Neural cell (in vitro differentiated cells): Measurements from ENCODE around the gene KIRREL3.

Experiments
- EP300 ChIP-seq: fragments of 450-650 bp; conservative IDR thresholded peaks from 2 replicates; pipeline ENCODE4 v1.6.1; 2014; ENCODE audit warnings: antibody characterized with exemption, mild to moderate bottlenecking, moderate library complexity; ENCODE audit not compliant: poor library complexity, severe bottlenecking
- EZH2 ChIP-seq: fragments of 200-600, 300-800 bp; shearing (Covaris generic), sonication (generic); IDR thresholded peaks from 2 replicates; pipeline ENCODE4 v1.6.1; 2014; ENCODE audit warnings: antibody characterized with exemption, low read length, borderline replicate concordance, mild to moderate bottlenecking; ENCODE audit not compliant: insufficient read depth, poor library complexity, severe bottlenecking
- MXI1 ChIP-seq: fragments of 450-650 bp; conservative IDR thresholded peaks from 2 replicates; pipeline ENCODE4 v1.6.1; 2014; ENCODE audit warnings: antibody characterized with exemption, mild to moderate bottlenecking; ENCODE audit not compliant: poor library complexity, severe bottlenecking
- POLR2AphosphoS5 ChIP-seq: IDR thresholded peaks from 2 replicates; pipeline ENCODE4 v1.6.1; 2012
- RAD21 ChIP-seq: fragments of 450-650 bp; conservative IDR thresholded peaks from 2 replicates; pipeline ENCODE4 v1.6.1; 2014; ENCODE audit warnings: antibody characterized with exemption, mild to moderate bottlenecking, moderate library complexity
- REST ChIP-seq: IDR thresholded peaks from 2 replicates; pipeline ENCODE4 v1.6.1; 2012; ENCODE audit warnings: borderline replicate concordance
- SMC3 ChIP-seq: fragments of 450-650 bp; conservative IDR thresholded peaks from 2 replicates; pipeline ENCODE4 v1.6.1; 2014; ENCODE audit warnings: antibody characterized with exemption, mild to moderate bottlenecking, moderate library complexity; ENCODE audit not compliant: poor library complexity
- TAF1 ChIP-seq: IDR thresholded peaks from 2 replicates; pipeline ENCODE4 v1.6.1; 2012; ENCODE audit warnings: low read depth
- TF ChIP-seq, protein P1 (sequence below): fragments of 450-650 bp; IDR thresholded peaks from 2 replicates; pipeline ENCODE4 v1.5.1; 2014; ENCODE audit warnings: antibody characterized with exemption, mild to moderate bottlenecking, moderate library complexity; ENCODE audit not compliant: poor library complexity, severe bottlenecking

GRCh38 chr11:126723665-126724045 lies 276.9 kb downstream of the KIRREL3 start:
- TF ChIP-seq REST (no peak), EP300 (no peak), EZH2 (no peak), POLR2AphosphoS5 (no peak), RAD21 (no peak), SMC3 (no peak), TAF1 (no peak), MXI1 (no peak)
- TF ChIP-seq, protein P1, sequence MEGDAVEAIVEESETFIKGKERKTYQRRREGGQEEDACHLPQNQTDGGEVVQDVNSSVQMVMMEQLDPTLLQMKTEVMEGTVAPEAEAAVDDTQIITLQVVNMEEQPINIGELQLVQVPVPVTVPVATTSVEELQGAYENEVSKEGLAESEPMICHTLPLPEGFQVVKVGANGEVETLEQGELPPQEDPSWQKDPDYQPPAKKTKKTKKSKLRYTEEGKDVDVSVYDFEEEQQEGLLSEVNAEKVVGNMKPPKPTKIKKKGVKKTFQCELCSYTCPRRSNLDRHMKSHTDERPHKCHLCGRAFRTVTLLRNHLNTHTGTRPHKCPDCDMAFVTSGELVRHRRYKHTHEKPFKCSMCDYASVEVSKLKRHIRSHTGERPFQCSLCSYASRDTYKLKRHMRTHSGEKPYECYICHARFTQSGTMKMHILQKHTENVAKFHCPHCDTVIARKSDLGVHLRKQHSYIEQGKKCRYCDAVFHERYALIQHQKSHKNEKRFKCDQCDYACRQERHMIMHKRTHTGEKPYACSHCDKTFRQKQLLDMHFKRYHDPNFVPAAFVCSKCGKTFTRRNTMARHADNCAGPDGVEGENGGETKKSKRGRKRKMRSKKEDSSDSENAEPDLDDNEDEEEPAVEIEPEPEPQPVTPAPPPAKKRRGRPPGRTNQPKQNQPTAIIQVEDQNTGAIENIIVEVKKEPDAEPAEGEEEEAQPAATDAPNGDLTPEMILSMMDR = no peak
